ENCODE results near the gene KRTAP4-6. TPM values are rescaled to one million over a fixed set of nuclear protein-coding genes. Genes with fewer than 3 reads are reported as not detected.
"Not testable (repeated sequence)": the region's sequence is repeated elsewhere in the genome, so short reads cannot be mapped to it uniquely, and the experiment has no call there.

Gene KRTAP4-6
- polyA plus RNA-seq, 1 of the 3 experiments (the other 2 are of a cell fraction), result not detected

DNA sequence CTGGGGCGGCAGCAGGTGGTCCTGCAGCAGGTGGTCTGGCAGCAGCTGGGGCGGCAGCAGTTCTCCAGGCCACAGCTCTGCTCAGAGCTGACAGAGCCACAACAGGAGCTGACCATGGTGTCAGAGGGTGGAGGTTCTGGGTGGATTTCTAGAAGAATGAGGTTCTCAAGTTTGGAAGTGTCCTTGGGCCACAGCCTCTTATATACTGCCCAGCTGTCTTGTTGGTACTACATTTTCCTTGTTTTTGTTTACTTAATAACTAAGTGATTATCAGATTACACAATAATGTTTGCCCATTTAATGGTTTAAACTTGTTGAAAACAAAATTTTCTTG is 9.3 kb upstream of the KRTAP4-6 start, which contains the start of gene KRTAP4-5:
Gene KRTAP4-5, minus strand, starts transcription at position 174 of the 334 bp plus-strand sequence. Its CDS starts 58 bp downstream, at position 116.
- Histone ChIP-seq H3K4me2 (no peak within 1 kb of the TSS), H3F3A (replicated peaks; ENCODE audit: insufficient read depth) (no peaks in the 10 kb centered on the region), H3K27me3 (ENCODE audit: insufficient read depth) (0 out of 2 replicates have a peak, but pooled peaks cover 4% of the 10 kb centered on the region), H3K27ac (ENCODE audit: low read depth in 2 of 2, low read length in 1 of 2) (no peak within 1 kb of the TSS), H4K20me1 (ENCODE audit: insufficient read depth) (no peaks in the 10 kb centered on the region), H2AFZ (ENCODE audit: low read depth) (no peak within 1 kb of the TSS), H3K36me3 (replicated peaks in 1 of 2; ENCODE audit: control insufficient read depth in 1 of 2, insufficient read depth in 2 of 2, low read length in 1 of 2) (no peaks in the 10 kb centered on the region), H3K4me3 (ENCODE audit: low read depth in 2 of 2, low read length in 1 of 2) (no peak within 1 kb of the TSS), H3K79me2 (ENCODE audit: insufficient read depth) (no peaks in the 10 kb centered on the region), H3K9me3 (no peaks in the 10 kb centered on the region), H3K4me1 (ENCODE audit: control insufficient read depth in 1 of 2, insufficient read depth in 2 of 2, low read depth in 1 of 2, low read length in 1 of 2) (no peaks in the 10 kb centered on the region), H3K9me2 (no peaks in the 10 kb centered on the region), H3K9ac (no peak within 1 kb of the TSS)
- TF ChIP-seq EP300 (IDR thresholded peaks at IDR 0.05; ENCODE audit: borderline replicate concordance in 1 of 2, low read depth in 1 of 2, low read length in 1 of 2) (no peak), ELF1 (IDR thresholded peaks at IDR 0.05) (no peak), IRF3 (IDR thresholded peaks at IDR 0.05; ENCODE audit: low read depth, low read length) (no peak), RAD21 (IDR thresholded peaks at IDR 0.05; ENCODE audit: low read length) (no peak)
- TF ChIP-seq, protein P1, sequence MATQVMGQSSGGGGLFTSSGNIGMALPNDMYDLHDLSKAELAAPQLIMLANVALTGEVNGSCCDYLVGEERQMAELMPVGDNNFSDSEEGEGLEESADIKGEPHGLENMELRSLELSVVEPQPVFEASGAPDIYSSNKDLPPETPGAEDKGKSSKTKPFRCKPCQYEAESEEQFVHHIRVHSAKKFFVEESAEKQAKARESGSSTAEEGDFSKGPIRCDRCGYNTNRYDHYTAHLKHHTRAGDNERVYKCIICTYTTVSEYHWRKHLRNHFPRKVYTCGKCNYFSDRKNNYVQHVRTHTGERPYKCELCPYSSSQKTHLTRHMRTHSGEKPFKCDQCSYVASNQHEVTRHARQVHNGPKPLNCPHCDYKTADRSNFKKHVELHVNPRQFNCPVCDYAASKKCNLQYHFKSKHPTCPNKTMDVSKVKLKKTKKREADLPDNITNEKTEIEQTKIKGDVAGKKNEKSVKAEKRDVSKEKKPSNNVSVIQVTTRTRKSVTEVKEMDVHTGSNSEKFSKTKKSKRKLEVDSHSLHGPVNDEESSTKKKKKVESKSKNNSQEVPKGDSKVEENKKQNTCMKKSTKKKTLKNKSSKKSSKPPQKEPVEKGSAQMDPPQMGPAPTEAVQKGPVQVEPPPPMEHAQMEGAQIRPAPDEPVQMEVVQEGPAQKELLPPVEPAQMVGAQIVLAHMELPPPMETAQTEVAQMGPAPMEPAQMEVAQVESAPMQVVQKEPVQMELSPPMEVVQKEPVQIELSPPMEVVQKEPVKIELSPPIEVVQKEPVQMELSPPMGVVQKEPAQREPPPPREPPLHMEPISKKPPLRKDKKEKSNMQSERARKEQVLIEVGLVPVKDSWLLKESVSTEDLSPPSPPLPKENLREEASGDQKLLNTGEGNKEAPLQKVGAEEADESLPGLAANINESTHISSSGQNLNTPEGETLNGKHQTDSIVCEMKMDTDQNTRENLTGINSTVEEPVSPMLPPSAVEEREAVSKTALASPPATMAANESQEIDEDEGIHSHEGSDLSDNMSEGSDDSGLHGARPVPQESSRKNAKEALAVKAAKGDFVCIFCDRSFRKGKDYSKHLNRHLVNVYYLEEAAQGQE (IDR thresholded peaks at IDR 0.05; ENCODE audit: low read depth, low read length), result peak; percentile 45; the same call in 1 of the 2 replicates
- WGBS (ENCODE audit: low lambda C conversion rate), result 0% methylated on average over 1 of the region's 2 CpGs
- POLR2A ChIA-PET, result no interaction called here
- DNase-seq, result no peak
- CTCF ChIA-PET, result no interaction called here

GRCh38 chr17:41148971-41149651 is 8.8 kb upstream of the KRTAP4-6 start:
- H2AFZ ChIP-seq (ENCODE audit: low read depth); H3K9me3 ChIP-seq; POLR2A ChIA-PET; H4K20me1 ChIP-seq (ENCODE audit: insufficient read depth); H3K36me3 ChIP-seq (replicated peaks in 1 of 2; ENCODE audit: control insufficient read depth in 1 of 2, insufficient read depth in 2 of 2, low read length in 1 of 2); H3K9ac ChIP-seq; H3K9me2 ChIP-seq; CTCF ChIA-PET; H3K4me1 ChIP-seq (ENCODE audit: control insufficient read depth in 1 of 2, insufficient read depth in 2 of 2, low read depth in 1 of 2, low read length in 1 of 2); H3F3A ChIP-seq (replicated peaks; ENCODE audit: insufficient read depth); H3K27me3 ChIP-seq (ENCODE audit: insufficient read depth); H3K27ac ChIP-seq (ENCODE audit: low read depth in 2 of 2, low read length in 1 of 2); H3K79me2 ChIP-seq (ENCODE audit: insufficient read depth); DNase-seq; H3K4me2 ChIP-seq; H3K4me3 ChIP-seq (ENCODE audit: low read depth in 2 of 2, low read length in 1 of 2): not testable (repeated sequence)
- WGBS (ENCODE audit: low lambda C conversion rate), result 6% methylated on average over 7 of the region's 10 CpGs

All from SK-N-SH (cell line).